ENCODE data around the gene C11orf42. TPM values are rescaled to one million over a fixed set of nuclear protein-coding genes. Genes with fewer than 3 reads are reported as not detected.

C11orf42 gene
- total and polyA plus RNA-seq, 4 donors, result not detected

DNA sequence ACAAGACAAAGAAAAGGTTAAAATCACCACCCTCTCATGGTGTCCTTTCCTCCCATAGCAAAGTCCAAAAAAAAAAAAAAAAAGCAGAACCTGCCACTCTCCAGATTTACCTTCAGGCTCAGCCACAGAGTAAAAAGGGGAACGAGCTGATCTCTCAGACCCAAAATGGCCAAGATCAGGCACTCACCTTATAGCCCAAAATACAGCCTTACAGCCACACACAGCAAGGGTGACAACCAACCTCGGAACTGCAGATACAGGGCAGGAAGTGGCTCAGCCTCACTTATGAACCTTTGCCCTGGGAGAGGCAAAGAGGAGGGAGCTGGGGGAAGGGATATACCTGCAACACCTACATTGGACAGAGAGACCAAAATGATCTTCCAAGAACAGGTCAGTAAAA is 24.6 kb downstream of the C11orf42 start (continued):
- TF ChIP-seq, protein P1, sequence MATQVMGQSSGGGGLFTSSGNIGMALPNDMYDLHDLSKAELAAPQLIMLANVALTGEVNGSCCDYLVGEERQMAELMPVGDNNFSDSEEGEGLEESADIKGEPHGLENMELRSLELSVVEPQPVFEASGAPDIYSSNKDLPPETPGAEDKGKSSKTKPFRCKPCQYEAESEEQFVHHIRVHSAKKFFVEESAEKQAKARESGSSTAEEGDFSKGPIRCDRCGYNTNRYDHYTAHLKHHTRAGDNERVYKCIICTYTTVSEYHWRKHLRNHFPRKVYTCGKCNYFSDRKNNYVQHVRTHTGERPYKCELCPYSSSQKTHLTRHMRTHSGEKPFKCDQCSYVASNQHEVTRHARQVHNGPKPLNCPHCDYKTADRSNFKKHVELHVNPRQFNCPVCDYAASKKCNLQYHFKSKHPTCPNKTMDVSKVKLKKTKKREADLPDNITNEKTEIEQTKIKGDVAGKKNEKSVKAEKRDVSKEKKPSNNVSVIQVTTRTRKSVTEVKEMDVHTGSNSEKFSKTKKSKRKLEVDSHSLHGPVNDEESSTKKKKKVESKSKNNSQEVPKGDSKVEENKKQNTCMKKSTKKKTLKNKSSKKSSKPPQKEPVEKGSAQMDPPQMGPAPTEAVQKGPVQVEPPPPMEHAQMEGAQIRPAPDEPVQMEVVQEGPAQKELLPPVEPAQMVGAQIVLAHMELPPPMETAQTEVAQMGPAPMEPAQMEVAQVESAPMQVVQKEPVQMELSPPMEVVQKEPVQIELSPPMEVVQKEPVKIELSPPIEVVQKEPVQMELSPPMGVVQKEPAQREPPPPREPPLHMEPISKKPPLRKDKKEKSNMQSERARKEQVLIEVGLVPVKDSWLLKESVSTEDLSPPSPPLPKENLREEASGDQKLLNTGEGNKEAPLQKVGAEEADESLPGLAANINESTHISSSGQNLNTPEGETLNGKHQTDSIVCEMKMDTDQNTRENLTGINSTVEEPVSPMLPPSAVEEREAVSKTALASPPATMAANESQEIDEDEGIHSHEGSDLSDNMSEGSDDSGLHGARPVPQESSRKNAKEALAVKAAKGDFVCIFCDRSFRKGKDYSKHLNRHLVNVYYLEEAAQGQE (IDR thresholded peaks at IDR 0.05), result peak; percentile 46
- TF ChIP-seq FOXA2 (IDR thresholded peaks at IDR 0.05), result no peak
- TF ChIP-seq, protein P2, sequence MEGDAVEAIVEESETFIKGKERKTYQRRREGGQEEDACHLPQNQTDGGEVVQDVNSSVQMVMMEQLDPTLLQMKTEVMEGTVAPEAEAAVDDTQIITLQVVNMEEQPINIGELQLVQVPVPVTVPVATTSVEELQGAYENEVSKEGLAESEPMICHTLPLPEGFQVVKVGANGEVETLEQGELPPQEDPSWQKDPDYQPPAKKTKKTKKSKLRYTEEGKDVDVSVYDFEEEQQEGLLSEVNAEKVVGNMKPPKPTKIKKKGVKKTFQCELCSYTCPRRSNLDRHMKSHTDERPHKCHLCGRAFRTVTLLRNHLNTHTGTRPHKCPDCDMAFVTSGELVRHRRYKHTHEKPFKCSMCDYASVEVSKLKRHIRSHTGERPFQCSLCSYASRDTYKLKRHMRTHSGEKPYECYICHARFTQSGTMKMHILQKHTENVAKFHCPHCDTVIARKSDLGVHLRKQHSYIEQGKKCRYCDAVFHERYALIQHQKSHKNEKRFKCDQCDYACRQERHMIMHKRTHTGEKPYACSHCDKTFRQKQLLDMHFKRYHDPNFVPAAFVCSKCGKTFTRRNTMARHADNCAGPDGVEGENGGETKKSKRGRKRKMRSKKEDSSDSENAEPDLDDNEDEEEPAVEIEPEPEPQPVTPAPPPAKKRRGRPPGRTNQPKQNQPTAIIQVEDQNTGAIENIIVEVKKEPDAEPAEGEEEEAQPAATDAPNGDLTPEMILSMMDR (IDR thresholded peaks at IDR 0.05; ENCODE audit: low read depth, low read length, missing input control), result no peak
- TF ChIP-seq GABPA (IDR thresholded peaks at IDR 0.05 in 1 of 2, conservative IDR thresholded peaks at IDR 0.05 in 1 of 2), result peak; percentile 38 to 79
- peak; percentile 62 for TF ChIP-seq YY1 (IDR thresholded peaks at IDR 0.05)
- peak; percentile 79 to 88 for TF ChIP-seq RXRA (IDR thresholded peaks at IDR 0.05)

DNA sequence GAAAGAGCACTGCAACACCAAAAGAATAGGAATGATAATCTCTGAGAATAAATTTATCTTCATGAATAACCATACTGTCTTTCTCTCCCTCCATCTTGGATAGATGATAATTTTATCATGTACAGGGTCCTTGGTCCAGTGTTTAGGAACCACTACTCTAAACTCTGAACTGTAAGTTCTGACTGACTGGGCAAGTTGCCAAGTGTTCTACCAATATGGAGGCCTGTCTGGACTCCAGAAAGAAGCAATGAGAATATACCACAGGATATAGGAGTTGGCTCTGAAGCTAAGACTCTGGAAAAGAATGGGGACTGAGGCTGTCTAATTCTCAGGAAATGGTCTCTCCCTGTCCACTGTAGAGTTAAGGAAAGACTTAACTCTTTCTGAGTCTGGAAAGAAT is 27.5 kb downstream of the C11orf42 start:
- Histone ChIP-seq H3K9ac (ENCODE audit: low read depth in 1 of 2, low read length in 2 of 2) (no peak overlapping the region), H3K36me3 (ENCODE audit: control insufficient read depth in 4 of 4, insufficient read depth in 3 of 4, low read depth in 1 of 4, low read length in 3 of 4) (no peaks in the 10 kb centered on the region), H3K27me3 (ENCODE audit: control insufficient read depth in 4 of 4, insufficient read depth in 4 of 4, low read length in 3 of 4) (no peaks in the 10 kb centered on the region), H3K4me1 (ENCODE audit: control insufficient read depth in 4 of 4, insufficient read depth in 4 of 4, low read length in 3 of 4) (peaks cover 7 to 41% (median 33%) of the 10 kb centered on the region in 4 donors), H3K27ac (ENCODE audit: low read depth in 1 of 2, low read length in 2 of 2) (no peak overlapping the region), H3K9me3 (ENCODE audit: control insufficient read depth in 4 of 4, low read length in 3 of 4) (no peaks in the 10 kb centered on the region), H3K4me3 (ENCODE audit: low read depth in 1 of 3, low read length in 3 of 3) (no peak overlapping the region)
- TF ChIP-seq, protein P3, sequence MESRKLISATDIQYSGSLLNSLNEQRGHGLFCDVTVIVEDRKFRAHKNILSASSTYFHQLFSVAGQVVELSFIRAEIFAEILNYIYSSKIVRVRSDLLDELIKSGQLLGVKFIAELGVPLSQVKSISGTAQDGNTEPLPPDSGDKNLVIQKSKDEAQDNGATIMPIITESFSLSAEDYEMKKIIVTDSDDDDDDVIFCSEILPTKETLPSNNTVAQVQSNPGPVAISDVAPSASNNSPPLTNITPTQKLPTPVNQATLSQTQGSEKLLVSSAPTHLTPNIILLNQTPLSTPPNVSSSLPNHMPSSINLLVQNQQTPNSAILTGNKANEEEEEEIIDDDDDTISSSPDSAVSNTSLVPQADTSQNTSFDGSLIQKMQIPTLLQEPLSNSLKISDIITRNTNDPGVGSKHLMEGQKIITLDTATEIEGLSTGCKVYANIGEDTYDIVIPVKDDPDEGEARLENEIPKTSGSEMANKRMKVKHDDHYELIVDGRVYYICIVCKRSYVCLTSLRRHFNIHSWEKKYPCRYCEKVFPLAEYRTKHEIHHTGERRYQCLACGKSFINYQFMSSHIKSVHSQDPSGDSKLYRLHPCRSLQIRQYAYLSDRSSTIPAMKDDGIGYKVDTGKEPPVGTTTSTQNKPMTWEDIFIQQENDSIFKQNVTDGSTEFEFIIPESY (IDR thresholded peaks at IDR 0.05), result no peak
- TF ChIP-seq JUND (IDR thresholded peaks at IDR 0.05), result no peak
- no peak for TF ChIP-seq RAD21 (IDR thresholded peaks at IDR 0.05)
- TF ChIP-seq, protein P1 (IDR thresholded peaks at IDR 0.05), result no peak
- TF ChIP-seq RXRA (IDR thresholded peaks at IDR 0.05), result no peak
- TF ChIP-seq NR2F2 (IDR thresholded peaks at IDR 0.05), result no peak
- TF ChIP-seq HNF4A (conservative IDR thresholded peaks at IDR 0.05), result no peak
- TF ChIP-seq GABPA (IDR thresholded peaks at IDR 0.05 in 1 of 2, conservative IDR thresholded peaks at IDR 0.05 in 1 of 2), result no peak
- no peak for TF ChIP-seq TAF1 (conservative IDR thresholded peaks at IDR 0.05)
- TF ChIP-seq SP1 (IDR thresholded peaks at IDR 0.05), result no peak
- TF ChIP-seq HNF4G (IDR thresholded peaks at IDR 0.05), result no peak
- TF ChIP-seq FOXA2 (IDR thresholded peaks at IDR 0.05), result no peak
- no peak for TF ChIP-seq EGR1 (IDR thresholded peaks at IDR 0.05; ENCODE audit: low read depth in 2 of 2)
- TF ChIP-seq, protein P2 (IDR thresholded peaks at IDR 0.05; ENCODE audit: low read depth, low read length, missing input control), result no peak
- no peak for TF ChIP-seq FOXA1 (IDR thresholded peaks at IDR 0.05)
- TF ChIP-seq, protein P4, sequence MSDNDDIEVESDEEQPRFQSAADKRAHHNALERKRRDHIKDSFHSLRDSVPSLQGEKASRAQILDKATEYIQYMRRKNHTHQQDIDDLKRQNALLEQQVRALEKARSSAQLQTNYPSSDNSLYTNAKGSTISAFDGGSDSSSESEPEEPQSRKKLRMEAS (IDR thresholded peaks at IDR 0.05), result no peak
- TF ChIP-seq, protein P5, sequence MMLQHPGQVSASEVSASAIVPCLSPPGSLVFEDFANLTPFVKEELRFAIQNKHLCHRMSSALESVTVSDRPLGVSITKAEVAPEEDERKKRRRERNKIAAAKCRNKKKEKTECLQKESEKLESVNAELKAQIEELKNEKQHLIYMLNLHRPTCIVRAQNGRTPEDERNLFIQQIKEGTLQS (IDR thresholded peaks at IDR 0.05), result no peak
- no peak for TF ChIP-seq YY1 (IDR thresholded peaks at IDR 0.05)
- DNase-seq (ENCODE audit: low spot score), result no peak
